ENCODE measurements around the gene NEURL1.

GRCh38 chr10:103564116-103564501, 70.6 kb downstream of the NEURL1 start:
- TF ChIP-seq EP300 (IDR thresholded peaks at IDR 0.05) (no peak), POLR2A (IDR thresholded peaks at IDR 0.05; ENCODE audit: low read depth) (no peak), POLR2AphosphoS5 (IDR thresholded peaks at IDR 0.05) (no peak)
- TF ChIP-seq, protein P1, sequence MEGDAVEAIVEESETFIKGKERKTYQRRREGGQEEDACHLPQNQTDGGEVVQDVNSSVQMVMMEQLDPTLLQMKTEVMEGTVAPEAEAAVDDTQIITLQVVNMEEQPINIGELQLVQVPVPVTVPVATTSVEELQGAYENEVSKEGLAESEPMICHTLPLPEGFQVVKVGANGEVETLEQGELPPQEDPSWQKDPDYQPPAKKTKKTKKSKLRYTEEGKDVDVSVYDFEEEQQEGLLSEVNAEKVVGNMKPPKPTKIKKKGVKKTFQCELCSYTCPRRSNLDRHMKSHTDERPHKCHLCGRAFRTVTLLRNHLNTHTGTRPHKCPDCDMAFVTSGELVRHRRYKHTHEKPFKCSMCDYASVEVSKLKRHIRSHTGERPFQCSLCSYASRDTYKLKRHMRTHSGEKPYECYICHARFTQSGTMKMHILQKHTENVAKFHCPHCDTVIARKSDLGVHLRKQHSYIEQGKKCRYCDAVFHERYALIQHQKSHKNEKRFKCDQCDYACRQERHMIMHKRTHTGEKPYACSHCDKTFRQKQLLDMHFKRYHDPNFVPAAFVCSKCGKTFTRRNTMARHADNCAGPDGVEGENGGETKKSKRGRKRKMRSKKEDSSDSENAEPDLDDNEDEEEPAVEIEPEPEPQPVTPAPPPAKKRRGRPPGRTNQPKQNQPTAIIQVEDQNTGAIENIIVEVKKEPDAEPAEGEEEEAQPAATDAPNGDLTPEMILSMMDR (IDR thresholded peaks at IDR 0.05): no peak

All from esophagus muscularis mucosa (tissue), 4 donors.